A549 (cell line): ENCODE measurements around the gene LRRC45. TPM values are rescaled to one million over a fixed set of nuclear protein-coding genes. Genes with fewer than 3 reads are reported as not detected.

Experiments
- ATAC-seq, 2 experiments: fragments of 200-7000 bp in 1 of 2; fragments of >200 bp in 1 of 2; cut with Nextera tagmentation in 1 of 2; cut with Tn5 transposase in 1 of 2; 3 replicates each; pipeline versions ENCODE4 v1.8.0 to v1.9.1; 2018 to 2020; ENCODE audit warnings: mild to moderate bottlenecking in 1 of 2, moderate library complexity in 1 of 2
- CTCF ChIA-PET: fragments of 300-600 bp; sonication (Branson Sonifier 250); formaldehyde crosslinking; extraction: SDS; loops from one replicate; lab custom pipeline; 2021; ENCODE audit warnings: antibody characterized with exemption, inconsistent platforms; lab: Yijun Ruan, JAX
- POLR2A ChIA-PET: fragments of 350-600 bp; formaldehyde crosslinking; extraction: SDS; loops from one replicate; lab custom pipeline; 2021; ENCODE audit warnings: antibody characterized with exemption, inconsistent platforms; lab: Yijun Ruan, JAX
- DNase-seq, 2 experiments: peaks; one replicate each; pipeline versions ENCODE4 v3.0.0 to v3.0.0-alpha.2; 2011 to 2016; ENCODE audit warnings: low read depth in 1 of 2, low spot score in 1 of 2
- FAIRE-seq: peaks from 2 replicates; lab custom pipeline; 2011; peaks lifted over from hg19 to GRCh38; lab: Jason Lieb, UNC
- H3K27ac ChIP-seq, 2 experiments: fragments of >200 bp; sonication (Bioruptor Twin); formaldehyde crosslinking; 3 replicates each; pipeline ENCODE4 v1.5.1; 2016 to 2017
- H3K4me1 ChIP-seq: fragments of >200 bp; sonication (Bioruptor Twin); formaldehyde crosslinking; 3 replicates; pipeline ENCODE4 v1.6.1; 2016
- H3K4me2 ChIP-seq: fragments of >200 bp; sonication (Bioruptor Twin); formaldehyde crosslinking; 3 replicates; pipeline ENCODE4 v1.6.1; 2016
- H3K4me3 ChIP-seq: fragments of >200 bp; sonication (Bioruptor Twin); formaldehyde crosslinking; 3 replicates; pipeline ENCODE4 v1.5.1; 2016
- H3K9me3 ChIP-seq: fragments of >200 bp; sonication (Bioruptor Twin); formaldehyde crosslinking; 3 replicates; pipeline ENCODE4 v1.6.1; 2016
- CBX2 ChIP-seq: fragments of 200-600 bp; sonication (generic); IDR thresholded peaks from 2 replicates; pipeline ENCODE4 v1.6.1; 2016; ENCODE audit warnings: low read depth, mild to moderate bottlenecking, borderline replicate concordance
- CBX8 ChIP-seq: fragments of 200-600 bp; sonication (generic); IDR thresholded peaks from 2 replicates; pipeline ENCODE4 v1.6.1; 2016
- E2F6 ChIP-seq: IDR thresholded peaks from 2 replicates; pipeline ENCODE4 v1.6.1; 2012; ENCODE audit warnings: low read depth, borderline replicate concordance
- EHF ChIP-seq: fragments of 250-450 bp; sonication (Bioruptor Pico); IDR thresholded peaks from 2 replicates; pipeline ENCODE4 v1.5.0; 2020; ENCODE audit warnings: mild to moderate bottlenecking
- ELK1 ChIP-seq: fragments of 150-350 bp; IDR thresholded peaks from 2 replicates; pipeline ENCODE4 v1.6.1; 2014; ENCODE audit warnings: low read depth, mild to moderate bottlenecking, low read length
- FOSB ChIP-seq: fragments of 250-450 bp; sonication (Bioruptor Pico); IDR thresholded peaks from 2 replicates; pipeline ENCODE4 v1.5.0; 2020; ENCODE audit warnings: mild to moderate bottlenecking, moderate library complexity
- FOXS1 ChIP-seq: fragments of 250-450 bp; sonication (Bioruptor Pico); IDR thresholded peaks from 2 replicates; pipeline ENCODE4 v1.5.0; 2020; ENCODE audit warnings: mild to moderate bottlenecking, moderate library complexity
- GATA3 ChIP-seq: IDR thresholded peaks from 2 replicates; pipeline ENCODE4 v1.6.1; 2012; ENCODE audit warnings: borderline replicate concordance
- HDAC2 ChIP-seq: fragments of 200-600 bp; sonication (generic); IDR thresholded peaks from 2 replicates; pipeline ENCODE4 v1.6.1; 2016
- HEYL ChIP-seq: fragments of 250-450 bp; sonication (Bioruptor Pico); IDR thresholded peaks from 2 replicates; pipeline ENCODE4 v1.8.0; 2021; ENCODE audit warnings: mild to moderate bottlenecking, moderate library complexity
- HOXA7 ChIP-seq: fragments of 250-450 bp; sonication (Bioruptor Pico); IDR thresholded peaks from 2 replicates; pipeline ENCODE4 v1.5.0; 2020; ENCODE audit warnings: mild to moderate bottlenecking, moderate library complexity
- HOXB13 ChIP-seq: fragments of 250-450 bp; sonication (Bioruptor Pico); IDR thresholded peaks from 2 replicates; pipeline ENCODE4 v1.5.0; 2020; ENCODE audit warnings: low read depth, mild to moderate bottlenecking, moderate library complexity
- KDM5A ChIP-seq: fragments of 200-600 bp; sonication (generic); IDR thresholded peaks from 2 replicates; pipeline ENCODE4 v1.6.1; 2016; ENCODE audit warnings: antibody characterized with exemption, mild to moderate bottlenecking
- MAX ChIP-seq: IDR thresholded peaks from 2 replicates; pipeline ENCODE4 v1.6.1; 2012
- NFE2L2 ChIP-seq: fragments of 150-350 bp; conservative IDR thresholded peaks from 2 replicates; pipeline ENCODE4 v1.6.1; 2014; ENCODE audit warnings: low read length
- NPAS2 ChIP-seq: fragments of 250-450 bp; sonication (Bioruptor Pico); IDR thresholded peaks from 2 replicates; pipeline ENCODE4 v1.8.0; 2022; ENCODE audit warnings: mild to moderate bottlenecking, moderate library complexity, borderline replicate concordance
- PBX3 ChIP-seq: IDR thresholded peaks from 2 replicates; pipeline ENCODE4 v1.6.1; 2012
- PHF8 ChIP-seq: fragments of 200-600 bp; sonication (generic); IDR thresholded peaks from 2 replicates; pipeline ENCODE4 v1.6.1; 2016; ENCODE audit warnings: low read depth, mild to moderate bottlenecking, antibody characterized with exemption, moderate library complexity, borderline replicate concordance
- RAD21 ChIP-seq, 2 experiments: fragments of >200 bp in 1 of 2; sonication (Bioruptor Twin) in 1 of 2; formaldehyde crosslinking in 1 of 2; IDR thresholded peaks in 1 of 2; conservative IDR thresholded peaks in 1 of 2; 2 replicates in 1 of 2; 3 replicates in 1 of 2; pipeline ENCODE4 v1.6.1; 2012 to 2018; ENCODE audit warnings: inconsistent platforms in 1 of 2
- RCOR1 ChIP-seq: fragments of 150-350 bp; IDR thresholded peaks from 2 replicates; pipeline ENCODE4 v1.6.1; 2014; ENCODE audit warnings: antibody characterized with exemption, low read length, low read depth
- RFX5 ChIP-seq: fragments of 450-650 bp; IDR thresholded peaks from 2 replicates; pipeline ENCODE4 v1.7.1; 2014; ENCODE audit warnings: antibody characterized with exemption, mild to moderate bottlenecking, moderate library complexity
- TFCP2L1 ChIP-seq: fragments of 250-450 bp; sonication (Bioruptor Pico); IDR thresholded peaks from 2 replicates; pipeline ENCODE4 v1.5.0; 2021; ENCODE audit warnings: mild to moderate bottlenecking
- TP53 ChIP-seq: fragments of 250-450 bp; sonication (Bioruptor Pico); IDR thresholded peaks from 2 replicates; pipeline ENCODE4 v1.5.0; 2021; ENCODE audit warnings: mild to moderate bottlenecking, moderate library complexity
- USF2 ChIP-seq: fragments of 450-650 bp; IDR thresholded peaks from 2 replicates; pipeline ENCODE4 v1.6.1; 2014; ENCODE audit warnings: antibody characterized with exemption
- ZC3H11A ChIP-seq: fragments of 450-650 bp; IDR thresholded peaks from 2 replicates; pipeline ENCODE4 v1.6.1; 2014; ENCODE audit warnings: antibody characterized with exemption, mild to moderate bottlenecking
- WGBS: methylation state at CpG from one replicate; pipeline ENCODE4 v1.1.6; 2017; ENCODE audit errors: missing lambda C conversion rate; 5-methylcytosine and 5-hydroxymethylcytosine counted together
- polyA plus RNA-seq, 4 experiments: library from polyadenylated mRNA; depleted of rRNA in 3 of 4; stranded (reverse); fragments of >200 nt; fragmentation: RNase III in 1 of 4; extraction: RNeasy Plus Mini Kit Qiagen cat#74134 plus additional on column Dnase treatment in 1 of 4; gene quantifications; 2 replicates in 3 of 4; 3 replicates in 1 of 4; pipeline ENCODE4 v1.2.3, GENCODE V29; 2011 to 2017

LRRC45 gene
- polyA plus RNA-seq, 2 of the 4 experiments (the other 2 are of a cell fraction), result 6.4 to 24.5 TPM

- no peak for TF ChIP-seq ZC3H11A
- TF ChIP-seq HEYL (CRISPR knock-in tag), result no peak
- no peak for TF ChIP-seq KDM5A
These were observed 3.2 kb upstream of the LRRC45 start (continued) for GRCh38 chr17:82019690-82020571.

- ATAC-seq (no peak), FAIRE-seq (no peak), DNase-seq (no peak)
- Histone ChIP-seq H3K4me2 (peak overlapping the region; percentile 87), H3K4me1 (peaks cover 41% of the 10 kb centered on the region), H3K9me3 (no peaks in the 10 kb centered on the region), H3K4me3 (no peak overlapping the region), H3K27ac (peak overlapping the region in 1 of 2 experiments; percentile 92; a peak in 2 of 6 replicates)
- CTCF ChIA-PET, result interaction anchor here (0.8 to 33.2 kb wide), 40 partner anchors 9 to 289 kb away, joined by 3 to 794 read pairs (median 5); partner anchors contain the start of genes ASPSCR1, DCXR, MAFG and MYADML2
- TF ChIP-seq HEYL (CRISPR knock-in tag), result no peak
- TF ChIP-seq CBX2, result no peak
- no peak for TF ChIP-seq EHF (CRISPR knock-in tag)
- POLR2A ChIA-PET, result interaction anchor here (1.4 to 3.9 kb wide), 4 partner anchors 17 to 78 kb away, joined by 3 to 38 read pairs (median 6); partner anchors contain the start of genes ASPSCR1 and DCXR
- WGBS, result 85% methylated on average over 11 of the region's 14 CpGs
These were observed 2.5 kb upstream of the LRRC45 start for GRCh38 chr17:82020572-82021106.

GRCh38 chr17:82021107-82021899, 1.8 kb upstream of the LRRC45 start:
- ChIA-PET POLR2A (interaction anchor here (1.0 to 3.9 kb wide), 7 partner anchors 16 to 152 kb away, joined by 3 to 38 read pairs (median 5); partner anchors contain the start of genes ASPSCR1 and DCXR), CTCF (interaction anchor here (0.6 to 33.2 kb wide), 36 partner anchors 8 to 307 kb away, joined by 3 to 794 read pairs (median 5); partner anchors contain the start of genes ASPSCR1, DCXR, MAFG and MYADML2)
- DNase-seq, result peak; percentile 89 to 90
- WGBS, result 15% methylated on average over 24 of the region's 25 CpGs
- ATAC-seq, result peak; percentile 55 to 56
- FAIRE-seq, result peak; percentile 84
- Histone ChIP-seq H3K4me2 (peak overlapping the region; percentile 87), H3K4me1 (peaks cover 41% of the 10 kb centered on the region), H3K9me3 (no peaks in the 10 kb centered on the region), H3K27ac (peak overlapping the region; percentile 80 to 92; a peak in 5 of 6 replicates), H3K4me3 (peak overlapping the region; percentile 77)
- TF ChIP-seq RCOR1 (no peak), MAX (peak; percentile 25; the same call in 1 of the 2 replicates), RAD21 (conservative IDR thresholded peaks at IDR 0.05 in 1 of 2, IDR thresholded peaks at IDR 0.05 in 1 of 2) (peak; percentile 97 to 98), GATA3 (no peak), PHF8 (no peak), EHF (CRISPR knock-in tag) (no peak), E2F6 (no peak), USF2 (0 out of 2 replicates have a peak, but pooled peaks have one; percentile 24), CBX8 (no peak), HDAC2 (no peak), FOSB (CRISPR knock-in tag) (no peak), HOXB13 (CRISPR knock-in tag) (no peak), TP53 (CRISPR knock-in tag) (peak; percentile 35; the same call in 1 of the 2 replicates), TFCP2L1 (CRISPR knock-in tag) (no peak), ELK1 (no peak), NFE2L2 (no peak), KDM5A (no peak), HOXA7 (no peak), NPAS2 (CRISPR knock-in tag) (no peak), FOXS1 (CRISPR knock-in tag) (no peak), PBX3 (no peak), RFX5 (no peak)
